ENCODE measurements around the gene NTM.

Gene NTM

GRCh38 chr11:131947511-131947910, 577.1 kb downstream of the NTM start:
- DNase-seq, result no peak

GRCh38 chr11:131951121-131951520, 580.7 kb downstream of the NTM start:
- no peak for DNase-seq

- no peak for DNase-seq
These were observed 583.7 kb downstream of the NTM start for GRCh38 chr11:131954146-131954545.

DNA sequence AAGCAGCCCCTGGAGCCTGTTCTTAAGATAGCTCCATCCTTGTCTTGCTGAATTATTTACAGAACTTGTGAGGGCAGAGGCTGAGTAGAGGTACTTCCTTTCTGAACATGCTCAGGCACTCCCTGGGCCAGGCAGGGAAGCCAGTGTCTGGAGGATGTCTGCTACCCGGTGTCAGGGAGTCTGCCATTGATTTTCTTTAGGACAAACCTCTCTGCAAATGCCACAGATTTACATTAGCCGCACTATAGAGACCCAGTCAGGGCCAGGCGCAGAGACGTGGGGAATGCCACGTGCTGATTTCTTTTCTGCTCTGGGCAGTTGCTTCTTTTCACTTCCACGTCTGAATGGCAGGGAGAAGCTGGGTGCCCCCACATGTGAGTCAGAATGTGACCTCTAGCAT, 585.5 kb downstream of the NTM start:
- no peak for DNase-seq

- DNase-seq, result no peak
These were observed 586.8 kb downstream of the NTM start for GRCh38 chr11:131957201-131957600.

GRCh38 chr11:131957875-131958274, 587.5 kb downstream of the NTM start:
- DNase-seq, result no peak

- DNase-seq, result no peak
These were observed 592.4 kb downstream of the NTM start for GRCh38 chr11:131962818-131963217.

DNA sequence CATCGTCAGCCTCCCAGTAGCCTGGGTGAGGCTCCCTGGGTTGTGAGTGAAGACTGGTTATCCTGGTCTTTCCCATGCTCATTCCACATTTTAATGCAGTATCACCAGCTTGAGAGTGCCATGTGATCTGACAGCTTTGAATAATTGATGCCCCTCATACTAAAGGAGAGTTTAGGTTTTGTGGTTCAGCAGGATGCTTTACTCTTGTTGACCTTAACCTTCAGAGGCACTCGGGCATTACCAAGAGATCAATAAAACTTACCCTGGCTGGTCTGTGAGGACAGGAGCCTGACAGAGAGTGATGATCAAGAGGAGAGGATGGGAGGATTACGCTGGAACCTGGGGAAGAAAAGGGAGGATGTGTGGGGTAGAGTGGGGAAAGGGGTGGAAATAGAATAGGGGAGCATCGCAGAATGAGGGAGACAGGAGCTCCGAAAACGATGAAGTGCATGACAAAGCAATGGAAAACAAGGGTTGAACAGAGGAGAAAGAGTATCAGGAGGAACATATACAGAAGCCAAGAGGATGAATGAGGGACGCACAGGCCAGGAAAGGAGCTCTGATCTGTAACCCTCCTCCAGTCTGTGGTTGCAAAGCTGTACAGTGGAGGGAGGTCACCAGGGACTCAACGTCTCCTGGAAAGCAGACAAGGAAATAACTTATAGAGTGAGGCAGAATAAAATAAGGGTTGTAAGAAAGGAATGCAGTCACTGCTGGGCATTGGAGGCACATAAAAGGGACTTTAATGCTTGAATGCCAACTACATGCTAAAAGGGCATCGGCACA, 594.5 kb downstream of the NTM start:
- no peak for DNase-seq

GRCh38 chr11:131965504-131965903, 595.1 kb downstream of the NTM start:
- no peak for DNase-seq

- no peak for DNase-seq
These were observed 596.3 kb downstream of the NTM start for GRCh38 chr11:131966667-131967066.

DNA sequence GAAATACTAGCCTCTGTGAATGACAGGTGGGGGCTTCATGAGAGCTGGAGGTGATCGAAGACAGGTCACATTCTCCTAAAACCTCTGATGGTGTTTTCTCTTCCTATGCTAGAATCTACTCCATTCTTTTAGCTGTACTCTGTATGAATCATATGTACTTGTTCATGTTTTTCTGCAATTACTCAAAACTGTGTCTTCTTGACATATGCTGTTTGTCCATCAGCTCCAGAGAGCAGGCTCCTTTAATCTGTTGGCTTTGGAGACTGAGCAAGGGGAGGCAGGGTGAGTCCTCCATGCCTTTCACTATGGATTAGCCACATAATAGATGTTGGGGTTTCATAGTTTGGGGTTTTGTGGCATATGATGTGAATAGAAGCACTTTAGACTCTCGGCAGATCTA, 598.8 kb downstream of the NTM start:
- no peak for DNase-seq

GRCh38 chr11:131973061-131973460, 602.6 kb downstream of the NTM start:
- DNase-seq, result no peak

DNA sequence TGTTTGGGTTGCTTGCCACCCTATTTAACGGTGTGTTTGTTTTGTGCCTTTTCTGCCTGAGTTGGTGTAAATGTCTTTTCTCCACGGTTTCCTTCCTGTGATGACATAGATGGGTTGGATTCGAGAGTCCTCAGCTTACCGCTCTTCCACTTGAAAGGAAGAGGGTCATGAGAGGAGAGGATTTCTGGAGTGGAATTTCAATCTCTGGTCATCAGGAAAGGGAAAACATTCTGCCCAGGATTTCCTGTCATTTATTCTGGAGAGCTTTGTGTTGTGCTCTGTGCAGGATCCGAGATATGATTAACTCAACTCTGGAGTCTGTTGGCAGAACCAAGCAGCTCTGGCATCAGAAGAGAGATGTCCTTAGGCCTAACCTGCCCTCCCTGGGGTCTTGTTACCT, 605.2 kb downstream of the NTM start:
- no peak for DNase-seq

GRCh38 chr11:131976021-131976420, 605.6 kb downstream of the NTM start:
- no peak for DNase-seq

DNA sequence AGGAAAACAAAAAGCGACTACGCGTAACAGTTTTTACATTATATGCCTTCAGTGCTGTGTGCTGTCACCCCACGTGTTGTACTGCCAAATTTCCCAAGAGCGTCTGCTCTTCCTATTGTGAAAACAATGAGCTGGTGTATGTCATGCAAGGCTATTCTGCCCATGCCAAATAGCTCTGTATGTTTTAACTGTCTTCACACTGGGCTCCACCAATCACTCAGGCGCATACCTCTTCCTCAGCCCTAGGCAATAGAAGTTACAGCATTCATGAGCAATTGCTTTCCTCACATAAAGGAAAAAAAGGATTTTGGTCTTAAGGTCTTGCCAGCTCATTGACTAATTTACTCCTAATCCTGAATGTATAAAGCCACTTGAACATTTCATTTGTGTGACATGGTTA, 606.8 kb downstream of the NTM start:
- DNase-seq, result no peak

GRCh38 chr11:131977854-131978253, 607.4 kb downstream of the NTM start:
- DNase-seq, result no peak

DNA sequence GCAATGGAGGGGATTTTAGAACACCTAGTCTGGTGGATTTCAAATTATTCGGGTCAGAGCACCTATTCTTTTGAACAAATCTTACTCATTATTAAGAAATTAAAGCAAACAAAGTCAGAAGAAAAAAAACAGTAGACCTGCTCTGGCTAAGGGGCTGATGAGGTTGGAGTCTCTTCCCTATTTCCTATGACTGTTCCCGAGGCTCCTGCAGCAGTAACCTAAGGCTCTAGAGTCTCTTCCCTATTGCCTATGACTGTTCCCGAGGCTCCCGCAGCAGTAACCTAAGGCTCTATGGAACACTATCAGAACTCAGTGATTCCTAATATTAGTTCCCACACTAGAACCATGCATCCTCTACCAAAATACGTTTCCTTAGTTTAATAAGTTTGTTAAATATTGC, 607.9 kb downstream of the NTM start:
- DNase-seq, result no peak

GRCh38 chr11:131979364-131979763, 608.9 kb downstream of the NTM start:
- DNase-seq, result no peak

GRCh38 chr11:131980199-131980598, 609.8 kb downstream of the NTM start:
- DNase-seq, result no peak

DNA sequence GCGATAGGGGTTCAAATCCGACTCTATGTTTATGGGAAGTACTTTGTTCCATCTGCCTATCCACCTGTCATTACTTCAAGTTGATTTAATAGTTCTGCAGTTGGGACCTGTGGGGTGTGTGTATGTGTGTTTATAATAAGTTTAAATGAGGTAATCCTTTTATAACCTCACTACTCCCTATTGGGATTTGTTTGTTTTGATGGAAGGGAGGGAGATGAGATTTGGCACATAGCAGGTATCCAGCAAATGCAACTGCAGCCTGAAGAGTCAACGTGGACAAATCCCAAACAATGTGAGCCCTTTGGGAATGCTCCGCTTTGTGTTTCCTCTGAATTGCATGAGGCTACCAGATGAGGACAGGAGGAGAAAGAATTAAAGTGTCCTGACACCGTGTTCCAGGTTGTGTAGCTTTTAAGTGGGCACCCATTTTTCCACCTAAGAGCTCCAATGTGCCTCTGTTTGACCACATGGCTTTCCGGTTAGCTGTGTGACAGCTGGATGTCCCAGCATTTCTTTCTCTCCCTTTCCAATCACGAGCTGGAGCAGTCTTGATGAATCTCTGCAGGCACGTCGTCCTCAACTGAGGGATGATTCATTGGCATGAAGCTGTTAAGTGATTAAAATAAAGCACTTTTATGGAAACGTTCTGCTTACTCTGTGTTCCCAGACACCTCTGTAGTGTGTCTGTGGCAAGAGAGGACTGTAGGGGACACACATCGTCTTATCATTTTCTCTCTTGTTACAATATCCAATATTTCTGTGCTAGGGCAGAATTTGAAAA, 610.7 kb downstream of the NTM start:
- DNase-seq, result no peak

GRCh38 chr11:131982154-131982553, 611.7 kb downstream of the NTM start:
- no peak for DNase-seq

DNA sequence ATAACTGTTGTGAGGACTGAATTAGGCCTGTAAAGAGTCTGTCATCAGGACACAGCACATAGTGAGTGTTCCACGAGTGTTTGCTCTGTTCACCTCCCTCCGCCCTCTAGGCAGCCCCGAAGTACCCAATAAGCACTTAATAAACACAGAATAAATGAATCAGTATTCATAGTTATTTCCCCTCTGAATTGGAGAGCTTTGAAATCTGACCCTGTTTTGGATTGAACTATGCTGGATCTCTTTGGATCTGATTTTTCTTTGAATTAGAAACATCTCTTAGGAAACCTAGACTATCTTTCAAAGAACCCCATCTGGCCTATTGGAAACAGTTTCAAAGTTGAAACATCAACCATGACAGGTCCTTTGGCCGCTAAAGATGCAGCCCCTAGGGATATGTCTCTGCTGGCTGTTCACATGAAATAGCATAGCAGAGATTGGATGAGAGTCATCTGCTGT, 615.5 kb downstream of the NTM start:
- DNase-seq, result no peak

GRCh38 chr11:131987703-131988102, 617.3 kb downstream of the NTM start:
- no peak for DNase-seq

- DNase-seq, result no peak
These were observed 621.2 kb downstream of the NTM start for GRCh38 chr11:131991606-131992005.
